Thyroid gland (tissue), 4 donors: ENCODE measurements around the gene MYL5. TPM values are rescaled to one million over a fixed set of nuclear protein-coding genes. Genes with fewer than 3 reads are reported as not detected.
"Not testable (repeated sequence)": the region's sequence is repeated elsewhere in the genome, so short reads cannot be mapped to it uniquely, and the experiment has no call there.

Experiments used
- DNase-seq, 2 donors: peaks; one replicate each; pipeline ENCODE4 v3.0.0-alpha.2; 2019
- H3K27ac ChIP-seq, 3 donors: fragments of 200-600 bp; sonication (generic); 1 replicate in 2 of 3; 2 replicates in 1 of 3; pipeline ENCODE4 v1.5.1; 2016 to 2019; ENCODE audit warnings: mild to moderate bottlenecking in 1 of 3, moderate library complexity in 1 of 3
- H3K27me3 ChIP-seq: fragments of 200-600 bp; sonication (generic); one replicate; pipeline ENCODE4 v1.5.1; 2019
- H3K36me3 ChIP-seq, 2 donors: fragments of 200-600 bp; sonication (generic); one replicate each; pipeline ENCODE4 v1.5.1; 2016 to 2019
- H3K4me1 ChIP-seq, 2 donors: fragments of 200-600 bp; sonication (generic); one replicate each; pipeline ENCODE4 v1.5.1; 2017 to 2019
- H3K4me3 ChIP-seq, 3 donors: fragments of 200-600 bp; sonication (generic); replicated peaks in 1 of 3; 1 replicate in 2 of 3; 2 replicates in 1 of 3; pipeline ENCODE4 v1.5.1; 2016; ENCODE audit warnings: mild to moderate bottlenecking in 1 of 3
- H3K9me3 ChIP-seq: fragments of 200-600 bp; sonication (generic); one replicate; pipeline ENCODE4 v1.5.1; 2017
- CTCF ChIP-seq, 6 experiments: fragments of 200-600 bp in 3 of 6; fragments of 450-650 bp in 3 of 6; sonication (generic) in 3 of 6; IDR thresholded peaks; one replicate each; pipeline ENCODE4 v1.5.1; 2016 to 2019; ENCODE audit warnings: antibody characterized with exemption in 6 of 6, mild to moderate bottlenecking in 2 of 6, inconsistent platforms in 1 of 6, moderate library complexity in 1 of 6
- POLR2A ChIP-seq, 2 donors: fragments of 450-650 bp; IDR thresholded peaks; one replicate each; pipeline ENCODE4 v1.6.1; 2017; ENCODE audit warnings: antibody characterized with exemption in 2 of 2, mild to moderate bottlenecking in 2 of 2, moderate library complexity in 1 of 2
- WGBS, 2 donors: methylation state at CpG; one replicate each; pipeline ENCODE4 v1.1.5; 2017; 5-methylcytosine and 5-hydroxymethylcytosine counted together
- intact Hi-C: fragments of 100-400 bp; cut with DNase I; formaldehyde crosslinking; loops from one replicate; pipeline ENCODE4 v1.15.1; 2023
- total RNA-seq, 4 donors: library from RNA; depleted of rRNA; stranded (reverse); fragments of >200 nt; gene quantifications; one replicate each; pipeline ENCODE4 v1.2.3, GENCODE V29; 2016

Gene MYL5
- total RNA-seq, 4 donors from 2014 or later = 13.0 to 17.5 (median 14.2) TPM

GRCh38 chr4:704198-704891, 30.0 kb downstream of the MYL5 start:
- WGBS, 2 donors = 92 to 97% methylated on average over 24 to 46 of the region's 46 CpGs
- DNase-seq = no peak
- H3K9me3 ChIP-seq = no peaks in the 10 kb centered on the region
- H3K4me1 ChIP-seq = peaks cover 20 to 24% of the 10 kb centered on the region in 2 donors
- H3K4me3 ChIP-seq = no peak overlapping the region
- intact Hi-C loops = no loop called here
- no peak for TF ChIP-seq CTCF (IDR thresholded peaks at IDR 0.05)
- TF ChIP-seq POLR2A (IDR thresholded peaks at IDR 0.05) = no peak
- H3K36me3 ChIP-seq = no peaks in the 10 kb centered on the region
- H3K27ac ChIP-seq = no peak overlapping the region
- no peaks in the 10 kb centered on the region for H3K27me3 ChIP-seq

GRCh38 chr4:704971-705277, 30.6 kb downstream of the MYL5 start:
- Histone ChIP-seq H3K4me1 (peaks cover 20 to 24% of the 10 kb centered on the region in 2 donors), H3K4me3 (peak overlapping the region in 1 of 3 donors; percentile 98), H3K36me3 (no peaks in the 10 kb centered on the region), H3K27me3 (no peaks in the 10 kb centered on the region), H3K27ac (peak overlapping the region in 1 of 3 donors; percentile 41), H3K9me3 (no peaks in the 10 kb centered on the region)
- TF ChIP-seq CTCF (IDR thresholded peaks at IDR 0.05) = no peak
- TF ChIP-seq POLR2A (IDR thresholded peaks at IDR 0.05) = no peak
- DNase-seq = no peak
- 88 to 97% methylated on average over 1 of the region's 1 CpG for WGBS, 2 donors
- intact Hi-C loops = no loop called here

GRCh38 chr4:705278-706082, 31.1 kb downstream of the MYL5 start, which contains the start of gene PCGF3:
PCGF3 (plus strand) TSS chr4:705832; CDS start chr4:733681, 27,849 bp downstream.
- WGBS, 2 donors = 7 to 14% methylated on average over 9 to 29 of the region's 82 CpGs
- intact Hi-C loops = no loop called here
- peaks cover 20 to 24% of the 10 kb centered on the region in 2 donors for H3K4me1 ChIP-seq
- TF ChIP-seq CTCF (IDR thresholded peaks at IDR 0.05) (no peak), POLR2A (IDR thresholded peaks at IDR 0.05) (peak in 1 of 2 donors; percentile 63)
- H3K9me3 ChIP-seq = no peaks in the 10 kb centered on the region
- no peaks in the 10 kb centered on the region for H3K36me3 ChIP-seq
- H3K27me3 ChIP-seq = no peaks in the 10 kb centered on the region
- H3K27ac ChIP-seq = peak within 1 kb of the TSS; percentile 71 to 85 (median 79)
- peak within 1 kb of the TSS; percentile 90 to 99 (median 98) for H3K4me3 ChIP-seq
- DNase-seq = peak; percentile 95 to 96

GRCh38 chr4:706083-706633, 31.8 kb downstream of the MYL5 start:
- H3K27me3 ChIP-seq, H3K9me3 ChIP-seq, intact Hi-C loops, DNase-seq, H3K36me3 ChIP-seq: not testable (repeated sequence)
- H3K4me1 ChIP-seq = peaks cover 20 to 24% of the 10 kb centered on the region in 2 donors
- H3K27ac ChIP-seq = peak overlapping the region; percentile 71 to 85 (median 79)
- H3K4me3 ChIP-seq = peak overlapping the region; percentile 90 to 99 (median 98)
- 0 to 6% methylated on average over 5 to 10 of the region's 21 CpGs for WGBS, 2 donors

GRCh38 chr4:706834-707598, 32.7 kb downstream of the MYL5 start:
- H3K4me1 ChIP-seq = peaks cover 20 to 24% of the 10 kb centered on the region in 2 donors
- DNase-seq = no peak

More at GRCh38 chr4:706834-707598, 32.7 kb downstream of the MYL5 start:
- Histone ChIP-seq H3K36me3 (no peaks in the 10 kb centered on the region), H3K27ac (peak overlapping the region in 1 of 3 donors; percentile 43), H3K9me3 (no peaks in the 10 kb centered on the region), H3K4me3 (peak overlapping the region in 1 of 3 donors; percentile 98), H3K27me3 (no peaks in the 10 kb centered on the region)
- TF ChIP-seq POLR2A (IDR thresholded peaks at IDR 0.05) (no peak), CTCF (IDR thresholded peaks at IDR 0.05) (no peak)
- intact Hi-C loops = no loop called here
- 48 to 55% methylated on average over 8 to 14 of the region's 21 CpGs for WGBS, 2 donors
